Upper lobe of left lung (tissue), 4 donors: ENCODE results near the gene TEF.

ENCODE experiments used
- EP300 ChIP-seq, 4 donors: sonication (generic); formaldehyde crosslinking; IDR thresholded peaks; one replicate each; pipeline ENCODE4 v1.5.1; 2017; ENCODE audit warnings: antibody characterized with exemption in 4 of 4, control low read depth in 2 of 4
- POLR2A ChIP-seq, 4 donors: fragments of 450-650 bp; IDR thresholded peaks; one replicate each; pipeline ENCODE4 v1.5.1; 2016 to 2017; ENCODE audit warnings: antibody characterized with exemption in 4 of 4, mild to moderate bottlenecking in 2 of 4
- POLR2AphosphoS5 ChIP-seq, 2 donors: sonication (generic); formaldehyde crosslinking; IDR thresholded peaks; one replicate each; pipeline ENCODE4 v1.5.1; 2017; ENCODE audit warnings: antibody characterized with exemption in 2 of 2
- TF ChIP-seq, protein P1 (sequence below), 6 experiments: fragments of 450-650 bp in 4 of 6; fragments of 200-600 bp in 2 of 6; sonication (generic) in 2 of 6; IDR thresholded peaks; one replicate each; pipeline ENCODE4 v1.5.1; 2016 to 2019; ENCODE audit warnings: antibody characterized with exemption in 6 of 6

DNA sequence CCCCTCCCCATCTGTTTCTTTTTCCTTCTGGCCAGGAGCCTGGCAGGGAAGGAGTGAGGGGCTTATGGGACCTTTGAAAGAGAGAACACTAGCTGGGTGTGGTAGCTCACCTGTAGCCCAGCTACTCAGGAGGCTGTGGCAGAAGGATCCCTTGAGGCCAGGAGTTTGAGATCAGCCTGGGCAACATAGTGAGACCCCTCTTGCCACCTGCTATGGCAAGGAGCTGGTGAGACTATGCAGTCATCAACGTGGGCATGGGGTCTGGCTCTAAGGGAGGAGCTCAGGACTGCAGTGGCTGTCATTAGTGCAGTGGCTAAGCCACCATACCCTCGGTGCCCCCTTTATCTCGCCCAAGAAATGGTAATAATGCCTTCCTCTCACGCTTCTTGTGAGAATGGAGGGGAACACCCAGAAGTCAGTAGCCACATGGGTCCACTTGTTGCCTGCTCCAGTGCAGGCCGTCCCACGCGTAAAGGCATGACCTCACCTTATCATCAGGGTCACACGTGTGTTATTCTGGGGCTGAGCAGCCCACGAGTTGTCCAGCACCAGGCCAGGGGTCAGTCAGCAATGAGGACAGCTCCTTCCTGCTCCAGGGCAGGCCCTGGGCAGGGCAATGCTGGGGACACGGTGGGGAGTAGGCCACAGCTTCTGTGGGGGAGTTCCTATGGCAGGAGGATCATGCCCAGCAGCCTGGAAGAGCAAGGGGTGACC lies 27.7 kb upstream of the TEF start:
- TF ChIP-seq POLR2AphosphoS5 (IDR thresholded peaks at IDR 0.05) (no peak), EP300 (IDR thresholded peaks at IDR 0.05) (no peak), POLR2A (IDR thresholded peaks at IDR 0.05) (no peak)
- TF ChIP-seq, protein P1, sequence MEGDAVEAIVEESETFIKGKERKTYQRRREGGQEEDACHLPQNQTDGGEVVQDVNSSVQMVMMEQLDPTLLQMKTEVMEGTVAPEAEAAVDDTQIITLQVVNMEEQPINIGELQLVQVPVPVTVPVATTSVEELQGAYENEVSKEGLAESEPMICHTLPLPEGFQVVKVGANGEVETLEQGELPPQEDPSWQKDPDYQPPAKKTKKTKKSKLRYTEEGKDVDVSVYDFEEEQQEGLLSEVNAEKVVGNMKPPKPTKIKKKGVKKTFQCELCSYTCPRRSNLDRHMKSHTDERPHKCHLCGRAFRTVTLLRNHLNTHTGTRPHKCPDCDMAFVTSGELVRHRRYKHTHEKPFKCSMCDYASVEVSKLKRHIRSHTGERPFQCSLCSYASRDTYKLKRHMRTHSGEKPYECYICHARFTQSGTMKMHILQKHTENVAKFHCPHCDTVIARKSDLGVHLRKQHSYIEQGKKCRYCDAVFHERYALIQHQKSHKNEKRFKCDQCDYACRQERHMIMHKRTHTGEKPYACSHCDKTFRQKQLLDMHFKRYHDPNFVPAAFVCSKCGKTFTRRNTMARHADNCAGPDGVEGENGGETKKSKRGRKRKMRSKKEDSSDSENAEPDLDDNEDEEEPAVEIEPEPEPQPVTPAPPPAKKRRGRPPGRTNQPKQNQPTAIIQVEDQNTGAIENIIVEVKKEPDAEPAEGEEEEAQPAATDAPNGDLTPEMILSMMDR (IDR thresholded peaks at IDR 0.05): no peak
